GM18873 (cell line): Measurements from ENCODE around the gene AGTR1.

Experiments used
- ATAC-seq: cut with Tn5 transposase; IDR thresholded peaks from one replicate; pipeline ENCODE4 v1.9.1; 2021; ENCODE audit warnings: mild to moderate bottlenecking, moderate library complexity, moderate number of reproducible peaks; ENCODE audit not compliant: unreplicated experiment, low FRiP score

Gene AGTR1

GRCh38 chr3:148697306-148698189 is at the start of gene AGTR1:
Gene AGTR1, plus strand, starts transcription at chr3:148697903. Its CDS starts 43,133 bp downstream, at chr3:148741036.
- ATAC-seq: no peak

GRCh38 chr3:148648685-148649352 is 48.9 kb upstream of the AGTR1 start:
- no peak for ATAC-seq

- no peak for ATAC-seq
Measured at GRCh38 chr3:148651549-148651948, 46.2 kb upstream of the AGTR1 start.

- ATAC-seq: no peak
Measured at GRCh38 chr3:148654433-148654832, 43.3 kb upstream of the AGTR1 start.

GRCh38 chr3:148657470-148657869 is 40.2 kb upstream of the AGTR1 start:
- ATAC-seq: no peak

GRCh38 chr3:148659512-148659911 is 38.2 kb upstream of the AGTR1 start:
- ATAC-seq: no peak

- no peak for ATAC-seq
Measured at GRCh38 chr3:148680289-148680688, 17.4 kb upstream of the AGTR1 start.

GRCh38 chr3:148681080-148681479 is 16.6 kb upstream of the AGTR1 start:
- no peak for ATAC-seq

- ATAC-seq: no peak
Measured at GRCh38 chr3:148682997-148683396, 14.7 kb upstream of the AGTR1 start.

- ATAC-seq: no peak
Measured at GRCh38 chr3:148694116-148694515, 3.6 kb upstream of the AGTR1 start.

GRCh38 chr3:148698190-148698810 is 597 bp downstream of the AGTR1 start:
- no peak for ATAC-seq

GRCh38 chr3:148705314-148705713 is 7.6 kb downstream of the AGTR1 start:
- ATAC-seq: no peak

- ATAC-seq: no peak
Measured at GRCh38 chr3:148707601-148708380, 10.1 kb downstream of the AGTR1 start.

- ATAC-seq: no peak
Measured at GRCh38 chr3:148708409-148708808, 10.7 kb downstream of the AGTR1 start.

- ATAC-seq: no peak
Measured at GRCh38 chr3:148709560-148710253, 12.0 kb downstream of the AGTR1 start.

GRCh38 chr3:148710665-148711064 is 13.0 kb downstream of the AGTR1 start:
- ATAC-seq: no peak

- no peak for ATAC-seq
Measured at GRCh38 chr3:148711981-148712666, 14.4 kb downstream of the AGTR1 start.

- ATAC-seq: no peak
Measured at GRCh38 chr3:148714521-148714920, 16.8 kb downstream of the AGTR1 start.

- ATAC-seq: no peak
Measured at GRCh38 chr3:148716657-148717056, 19.0 kb downstream of the AGTR1 start.
